Duodenal mucosa (tissue), 2 donors: ENCODE results near the gene FUBP1.
"Not testable (repeated sequence)": the region's sequence is repeated elsewhere in the genome, so short reads cannot be mapped to it uniquely, and the experiment has no call there.

Experiments
- H3K27ac ChIP-seq: one replicate; pipeline ENCODE4 v1.7.0; 2013; ENCODE audit warnings: low read depth, low read length
- H3K27me3 ChIP-seq, 2 donors: one replicate each; pipeline ENCODE4 v1.7.0; 2013; ENCODE audit warnings: low read length in 2 of 2, control low read depth in 1 of 2; ENCODE audit not compliant: insufficient read depth in 2 of 2, control insufficient read depth in 1 of 2
- H3K36me3 ChIP-seq, 2 donors: one replicate each; pipeline ENCODE4 v1.7.0; 2013; ENCODE audit warnings: low read length in 2 of 2, control low read depth in 1 of 2; ENCODE audit not compliant: insufficient read depth in 2 of 2, control insufficient read depth in 1 of 2
- H3K4me1 ChIP-seq, 2 donors: one replicate each; pipeline ENCODE4 v1.7.0; 2013; ENCODE audit warnings: low read length in 2 of 2, control low read depth in 1 of 2; ENCODE audit not compliant: insufficient read depth in 2 of 2, control insufficient read depth in 1 of 2
- H3K4me3 ChIP-seq, 2 donors: one replicate each; pipeline ENCODE4 v1.7.0; 2013; ENCODE audit warnings: low read length in 2 of 2, low read depth in 1 of 2
- H3K9ac ChIP-seq, 2 donors: one replicate each; pipeline ENCODE4 v1.7.0; 2013; ENCODE audit warnings: low read length in 2 of 2, low read depth in 1 of 2
- H3K9me3 ChIP-seq, 2 donors: one replicate each; pipeline ENCODE4 v1.7.0; 2013; ENCODE audit warnings: low read length in 2 of 2, control low read depth in 1 of 2; ENCODE audit not compliant: control insufficient read depth in 1 of 2

Gene FUBP1

DNA sequence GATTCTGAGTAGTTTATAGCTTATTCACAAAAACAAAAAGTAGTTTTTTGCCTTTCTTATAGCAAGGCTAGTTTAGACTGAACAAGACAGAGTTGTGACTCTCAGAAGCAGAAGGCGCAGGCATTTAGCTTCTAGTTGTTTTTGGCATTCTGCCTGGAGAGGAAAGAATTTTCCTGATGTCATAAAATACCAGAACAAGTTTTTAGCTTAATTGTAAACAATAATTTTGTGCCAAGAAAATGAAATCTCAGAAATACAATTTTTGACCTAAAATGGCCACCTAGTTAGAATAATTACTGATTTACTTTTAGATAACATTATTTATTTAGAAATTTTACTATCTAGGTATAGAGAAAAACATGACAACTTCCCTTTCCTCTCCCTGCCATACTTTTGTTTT, 26.9 kb upstream of the FUBP1 start:
- H3K36me3 ChIP-seq: no peaks in the 10 kb centered on the region
- no peaks in the 10 kb centered on the region for H3K9me3 ChIP-seq
- no peaks in the 10 kb centered on the region for H3K27me3 ChIP-seq
- H3K27ac ChIP-seq: peak overlapping the region; percentile 27
- peak overlapping the region; percentile 73 to 90 for H3K4me3 ChIP-seq
- H3K9ac ChIP-seq: peak overlapping the region; percentile 33 to 98
- peaks cover 0 to 18% of the 10 kb centered on the region in 2 donors for H3K4me1 ChIP-seq

DNA sequence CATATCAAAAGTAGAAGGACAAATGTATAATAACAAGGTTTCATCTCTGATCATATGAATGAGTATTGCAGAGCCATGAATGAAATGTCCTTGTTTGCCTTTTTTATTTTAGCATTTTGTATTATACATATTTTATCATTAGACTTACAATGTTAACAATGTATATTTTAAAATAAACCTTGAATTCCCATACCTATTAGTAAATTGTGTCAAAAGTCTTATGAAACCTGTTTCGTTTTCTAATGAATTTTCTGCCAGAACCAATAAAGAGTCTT, 26.5 kb upstream of the FUBP1 start:
- peak overlapping the region; percentile 33 to 98 for H3K9ac ChIP-seq
- H3K36me3 ChIP-seq: no peaks in the 10 kb centered on the region
- peak overlapping the region; percentile 73 to 90 for H3K4me3 ChIP-seq
- no peaks in the 10 kb centered on the region for H3K9me3 ChIP-seq
- H3K27me3 ChIP-seq: no peaks in the 10 kb centered on the region
- H3K27ac ChIP-seq: peak overlapping the region; percentile 83
- H3K4me1 ChIP-seq: peaks cover 0 to 18% of the 10 kb centered on the region in 2 donors

DNA sequence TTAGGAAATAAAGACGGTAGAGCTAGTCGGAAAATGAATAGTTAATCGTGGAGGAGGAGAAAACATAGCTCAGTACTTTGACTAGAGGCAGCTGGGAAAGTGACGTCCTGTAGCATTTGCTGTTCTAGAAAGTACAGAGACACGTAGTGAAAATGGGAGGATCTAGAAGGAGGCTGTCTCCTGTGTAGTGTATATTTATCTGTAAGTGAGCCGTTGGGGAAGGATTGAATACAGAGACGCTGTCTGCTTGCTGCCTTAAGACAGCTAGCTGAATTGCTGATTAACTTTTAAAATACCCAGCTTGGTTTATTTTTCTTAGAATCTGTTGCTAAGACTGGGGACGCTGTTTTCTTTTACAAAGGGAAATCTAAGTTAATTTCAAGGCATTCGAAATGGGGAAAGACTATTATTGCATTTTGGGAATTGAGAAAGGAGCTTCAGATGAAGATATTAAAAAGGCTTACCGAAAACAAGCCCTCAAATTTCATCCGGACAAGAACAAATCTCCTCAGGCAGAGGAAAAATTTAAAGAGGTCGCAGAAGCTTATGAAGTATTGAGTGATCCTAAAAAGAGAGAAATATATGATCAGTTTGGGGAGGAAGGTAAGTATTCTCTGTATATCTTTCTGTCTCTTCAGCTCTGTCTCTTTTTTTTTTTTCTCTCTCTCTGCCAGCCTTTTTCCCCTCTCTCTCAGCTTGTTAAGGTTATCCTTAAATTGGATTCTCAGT, 26.0 kb upstream of the FUBP1 start, which contains the start of gene DNAJB4:
Gene DNAJB4 (plus strand): TSS at position 221 of the 729 bp plus-strand sequence. CDS start 172 bp downstream, at position 393.
- Histone ChIP-seq H3K27ac (peak within 1 kb of the TSS; percentile 83), H3K27me3 (no peaks in the 10 kb centered on the region), H3K9me3 (no peaks in the 10 kb centered on the region), H3K4me1 (peaks cover 0 to 18% of the 10 kb centered on the region in 2 donors), H3K4me3 (peak within 1 kb of the TSS; percentile 73 to 90), H3K9ac (peak within 1 kb of the TSS; percentile 33 to 98), H3K36me3 (no peaks in the 10 kb centered on the region)

DNA sequence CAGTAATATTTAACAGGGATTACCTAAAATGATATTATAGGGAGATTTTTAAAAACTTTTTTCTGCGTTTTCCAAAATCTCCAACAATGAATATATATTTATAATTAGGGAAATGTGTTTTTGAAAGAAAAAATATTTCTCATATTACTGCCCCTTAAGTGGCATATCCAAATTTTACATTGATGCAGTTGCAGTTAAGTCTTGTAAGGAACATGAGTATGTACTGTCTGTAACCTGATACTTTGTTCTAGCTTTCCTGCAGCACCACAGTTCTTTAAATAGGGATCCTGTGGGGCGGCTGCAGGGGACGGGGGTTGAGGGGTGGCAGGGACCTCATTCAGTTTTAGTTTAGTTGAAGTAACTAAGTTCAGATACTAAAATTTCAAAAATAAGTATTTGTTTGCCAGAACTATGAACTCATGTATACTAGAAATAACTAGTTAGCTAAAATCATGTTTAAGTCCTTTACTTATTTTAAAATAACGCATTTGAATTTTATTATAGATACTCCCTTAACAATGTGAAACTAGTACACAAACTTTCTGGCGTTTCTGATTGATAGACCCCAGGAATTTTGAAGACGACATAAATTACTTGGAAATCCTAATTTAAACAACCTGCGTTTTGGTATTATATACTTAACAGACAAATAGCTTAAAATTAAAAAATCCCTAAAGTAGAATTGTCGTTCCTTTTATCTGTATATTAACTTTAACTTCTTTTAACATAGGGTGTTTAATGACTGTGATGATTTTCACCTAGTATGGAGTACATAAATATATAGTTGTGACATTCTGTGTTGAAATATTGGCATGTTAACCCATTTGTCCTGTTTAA, 25.2 kb upstream of the FUBP1 start:
- Histone ChIP-seq H3K4me3 (peak overlapping the region; percentile 73 to 90), H3K9me3 (no peaks in the 10 kb centered on the region), H3K9ac (peak overlapping the region; percentile 33 to 98), H3K27ac (peak overlapping the region; percentile 83), H3K27me3 (no peaks in the 10 kb centered on the region), H3K36me3 (no peaks in the 10 kb centered on the region), H3K4me1 (peaks cover 0 to 18% of the 10 kb centered on the region in 2 donors)

DNA sequence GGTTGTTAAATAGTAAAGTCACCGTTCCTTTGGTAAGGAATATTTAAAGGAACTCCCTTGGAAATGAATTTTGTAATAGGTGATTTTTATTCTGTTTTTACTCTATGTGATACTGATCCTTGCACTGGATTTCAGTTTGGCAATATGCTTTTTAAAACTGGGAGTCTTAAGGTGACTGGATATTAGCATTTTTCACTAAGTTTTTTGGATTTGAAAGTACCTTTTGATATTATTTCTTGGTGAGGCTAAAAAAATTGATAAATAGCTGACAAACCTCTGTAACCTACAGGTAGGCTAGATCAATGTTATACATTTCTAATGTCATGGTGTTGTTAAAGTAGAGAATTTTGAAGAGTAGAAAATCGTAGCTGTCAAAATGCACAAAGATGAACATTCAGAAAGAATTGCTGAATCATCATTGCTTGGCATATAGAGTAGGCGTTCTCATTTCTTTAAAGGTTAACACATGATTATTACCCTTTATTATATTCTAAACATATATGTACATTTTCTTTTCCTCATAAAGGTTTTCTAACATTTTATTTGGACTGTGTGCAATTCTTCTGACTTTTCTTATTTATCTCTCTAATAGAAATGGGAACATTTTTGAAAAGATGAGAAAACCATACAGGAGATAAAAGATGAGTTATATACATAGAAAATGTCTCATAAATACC, 24.3 kb upstream of the FUBP1 start:
- Histone ChIP-seq H3K27ac (no peak overlapping the region), H3K4me1 (peaks cover 0 to 18% of the 10 kb centered on the region in 2 donors), H3K4me3 (no peak overlapping the region), H3K27me3 (no peaks in the 10 kb centered on the region), H3K9me3 (no peaks in the 10 kb centered on the region), H3K36me3 (no peaks in the 10 kb centered on the region), H3K9ac (no peak overlapping the region)

DNA sequence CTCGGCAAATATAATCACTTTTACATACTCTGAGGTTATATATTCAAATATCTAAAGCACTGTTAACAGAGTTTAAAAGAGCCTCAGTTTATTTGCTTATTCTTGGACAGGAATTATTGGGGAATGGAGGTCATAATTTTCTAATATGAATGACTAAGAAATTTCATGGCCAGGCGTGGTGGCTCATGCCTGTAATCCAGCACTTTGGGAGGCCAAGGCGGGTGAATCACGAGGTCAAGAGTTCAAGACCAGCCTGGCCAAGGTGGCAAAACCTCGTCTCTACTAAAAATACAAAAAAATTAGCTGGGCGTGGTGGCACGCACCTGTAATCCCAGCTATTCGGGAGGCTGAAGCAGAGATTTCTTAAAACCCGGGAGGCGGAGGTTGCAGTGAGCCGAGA, 21.7 kb upstream of the FUBP1 start:
- not testable (repeated sequence) for H3K4me3 ChIP-seq, H3K9ac ChIP-seq, H3K27ac ChIP-seq, H3K4me1 ChIP-seq, H3K36me3 ChIP-seq, H3K27me3 ChIP-seq, H3K9me3 ChIP-seq

DNA sequence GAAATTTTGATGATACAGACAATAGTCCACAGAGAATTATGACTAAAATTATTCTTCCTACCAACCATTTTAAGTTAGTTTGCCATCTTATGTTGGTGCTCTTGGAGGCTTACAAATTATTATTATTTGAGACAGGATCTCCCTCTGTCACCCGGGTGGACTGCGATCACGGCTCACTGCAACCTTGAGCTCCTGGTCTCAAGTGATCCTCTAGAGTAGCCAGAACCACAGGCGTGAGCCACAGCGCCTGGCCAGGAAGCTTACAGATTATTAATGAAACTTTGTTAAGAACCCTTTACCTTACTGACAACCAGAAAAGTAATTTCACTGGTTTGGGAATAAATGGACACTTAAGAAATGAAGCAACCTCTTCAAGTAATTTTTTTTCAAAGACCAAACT, 17.9 kb upstream of the FUBP1 start:
- Histone ChIP-seq H3K4me1 (peaks cover 0 to 6% of the 10 kb centered on the region in 2 donors), H3K36me3 (no peaks in the 10 kb centered on the region), H3K9me3 (no peaks in the 10 kb centered on the region), H3K27me3 (no peaks in the 10 kb centered on the region), H3K4me3 (no peak overlapping the region), H3K9ac (no peak overlapping the region), H3K27ac (no peak overlapping the region)

DNA sequence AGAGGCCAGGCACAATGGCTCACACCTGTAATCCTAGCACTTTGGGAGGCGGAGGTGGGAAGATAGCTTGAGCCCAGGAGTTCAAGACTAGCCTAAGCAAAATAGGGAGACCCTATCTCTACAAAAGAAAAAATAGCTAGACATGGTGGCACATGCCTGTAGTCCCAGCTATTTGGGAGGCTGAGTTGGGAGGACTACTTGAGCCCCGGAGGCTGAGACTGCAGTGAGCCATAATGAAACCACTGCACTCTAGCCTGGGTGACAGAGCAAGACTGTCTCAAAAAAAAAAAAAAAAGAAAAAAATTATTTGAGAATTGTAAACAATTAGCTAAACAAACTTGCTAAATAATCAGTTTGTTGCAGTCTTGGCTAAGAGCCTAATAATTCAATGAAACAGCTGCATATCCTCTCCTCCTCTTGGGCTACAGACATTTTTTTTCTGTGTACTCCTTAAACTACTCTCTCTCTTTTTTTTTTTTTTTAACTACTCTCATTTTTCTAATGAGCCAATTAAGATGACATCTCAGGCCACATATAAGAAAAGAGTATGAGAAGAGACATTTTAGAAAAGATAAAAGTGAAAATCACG, 15.3 kb upstream of the FUBP1 start:
- Histone ChIP-seq H3K9me3 (no peaks in the 10 kb centered on the region), H3K9ac (no peak overlapping the region), H3K36me3 (peaks cover 0 to 4% of the 10 kb centered on the region in 2 donors), H3K27ac (no peak overlapping the region), H3K4me1 (peaks cover 0 to 6% of the 10 kb centered on the region in 2 donors), H3K27me3 (no peaks in the 10 kb centered on the region), H3K4me3 (no peak overlapping the region)

DNA sequence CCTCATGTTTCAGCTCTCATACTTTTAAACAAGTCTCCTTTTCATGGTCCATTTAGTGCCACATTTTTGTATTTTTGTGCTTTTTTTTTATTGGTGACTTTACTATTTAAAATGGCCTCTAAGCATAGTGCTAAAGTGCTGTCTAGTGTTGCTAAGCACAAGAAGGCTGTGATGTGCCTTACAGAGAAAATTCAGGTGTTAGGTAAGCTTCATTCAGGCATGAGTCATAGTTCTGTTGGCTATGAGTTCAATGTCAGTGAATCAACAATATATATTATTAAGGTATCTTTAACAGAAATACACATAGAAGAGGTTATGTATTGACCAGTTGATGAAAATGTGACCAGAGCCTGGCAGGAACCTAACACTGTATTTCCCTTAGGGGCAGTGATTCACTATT, 12.8 kb upstream of the FUBP1 start:
- no peak overlapping the region for H3K27ac ChIP-seq
- H3K4me3 ChIP-seq: no peak overlapping the region

More for the DNA sequence above, 12.8 kb upstream of the FUBP1 start:
- H3K9ac ChIP-seq: no peak overlapping the region
- H3K27me3 ChIP-seq: no peaks in the 10 kb centered on the region
- H3K9me3 ChIP-seq: no peaks in the 10 kb centered on the region
- peaks cover 0 to 4% of the 10 kb centered on the region in 2 donors for H3K36me3 ChIP-seq
- H3K4me1 ChIP-seq: peaks cover 0 to 6% of the 10 kb centered on the region in 2 donors
